Measurements from ENCODE around the gene TADA3. TPM values are rescaled to one million over a fixed set of nuclear protein-coding genes. Genes with fewer than 3 reads are reported as not detected.
A peak's percentile ranks its signal among the peaks of the same experiment; 100 is the strongest.

TADA3 gene
- total RNA-seq, 2 experiments from 2014 or later: 51.6 to 58.5 TPM

DNA sequence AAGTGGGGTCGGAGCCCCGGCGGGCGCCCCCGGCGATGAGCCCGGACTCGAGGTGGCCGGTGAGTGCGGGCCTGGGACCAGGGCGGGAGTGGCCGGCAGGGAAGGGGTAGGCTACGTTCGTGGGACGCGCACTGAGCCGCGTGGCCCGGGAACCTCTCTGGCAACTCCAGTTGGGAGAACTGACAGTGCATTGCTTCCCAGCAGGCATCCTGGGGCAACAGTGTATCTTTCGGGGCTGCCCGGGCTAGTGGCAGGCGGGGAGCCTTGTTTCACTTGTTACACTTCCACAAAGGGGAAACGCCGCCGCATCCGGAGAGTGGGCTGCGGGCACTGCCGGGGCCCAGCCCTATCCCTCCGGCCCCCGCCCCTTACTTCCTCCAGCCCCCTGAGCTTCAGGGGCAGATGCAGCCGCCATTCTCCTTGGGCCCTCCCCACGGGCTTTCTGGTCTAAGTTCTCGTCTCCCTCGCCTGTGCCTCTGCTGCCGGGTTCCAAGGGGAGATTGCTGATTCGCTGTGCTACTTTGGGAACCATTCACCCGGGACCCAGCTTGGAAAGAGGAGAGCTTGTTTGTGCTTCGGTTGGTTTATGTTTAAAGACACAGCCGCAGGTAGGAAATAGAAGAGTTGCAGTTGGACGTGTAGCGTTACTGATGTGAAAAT lies 60.1 kb downstream of the TADA3 start:
- no peak for TF ChIP-seq EZH2phosphoT487 (IDR thresholded peaks at IDR 0.05; ENCODE audit: borderline replicate concordance, low read depth, low read length)
- TF ChIP-seq, protein P1, sequence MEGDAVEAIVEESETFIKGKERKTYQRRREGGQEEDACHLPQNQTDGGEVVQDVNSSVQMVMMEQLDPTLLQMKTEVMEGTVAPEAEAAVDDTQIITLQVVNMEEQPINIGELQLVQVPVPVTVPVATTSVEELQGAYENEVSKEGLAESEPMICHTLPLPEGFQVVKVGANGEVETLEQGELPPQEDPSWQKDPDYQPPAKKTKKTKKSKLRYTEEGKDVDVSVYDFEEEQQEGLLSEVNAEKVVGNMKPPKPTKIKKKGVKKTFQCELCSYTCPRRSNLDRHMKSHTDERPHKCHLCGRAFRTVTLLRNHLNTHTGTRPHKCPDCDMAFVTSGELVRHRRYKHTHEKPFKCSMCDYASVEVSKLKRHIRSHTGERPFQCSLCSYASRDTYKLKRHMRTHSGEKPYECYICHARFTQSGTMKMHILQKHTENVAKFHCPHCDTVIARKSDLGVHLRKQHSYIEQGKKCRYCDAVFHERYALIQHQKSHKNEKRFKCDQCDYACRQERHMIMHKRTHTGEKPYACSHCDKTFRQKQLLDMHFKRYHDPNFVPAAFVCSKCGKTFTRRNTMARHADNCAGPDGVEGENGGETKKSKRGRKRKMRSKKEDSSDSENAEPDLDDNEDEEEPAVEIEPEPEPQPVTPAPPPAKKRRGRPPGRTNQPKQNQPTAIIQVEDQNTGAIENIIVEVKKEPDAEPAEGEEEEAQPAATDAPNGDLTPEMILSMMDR (conservative IDR thresholded peaks at IDR 0.05; ENCODE audit: low read length): no peak
- peak overlapping the region; percentile 60 for H3K27ac ChIP-seq (ENCODE audit: low read depth, low read length, poor library complexity, severe bottlenecking)
- ChIA-PET CTCF (ENCODE audit: unreplicated experiment) (interaction anchor here (1.2 kb wide), 1 partner anchor 13 kb away, joined by 4 read pairs; no protein-coding TSS in a partner anchor), POLR2A (interaction anchor here (0.5 to 2.4 kb wide), 9 partner anchors 10 to 25 kb away, joined by 4 to 16 read pairs (median 5); partner anchors contain the start of gene OGG1)
- H3K4me3 ChIP-seq (ENCODE audit: low read depth, low read length, poor library complexity, severe bottlenecking): peak overlapping the region; percentile 96
- H3K36me3 ChIP-seq (ENCODE audit: insufficient read depth, low read length): peaks cover 40% of the 10 kb centered on the region
- H3K4me2 ChIP-seq (ENCODE audit: low read length): peak overlapping the region; percentile 88
- peaks cover 23% of the 10 kb centered on the region for H3K79me2 ChIP-seq (ENCODE audit: insufficient read depth, low read depth, low read length)
- H3K9me3 ChIP-seq (ENCODE audit: low read length): no peaks in the 10 kb centered on the region
- H3K4me1 ChIP-seq (ENCODE audit: insufficient read depth, low read length, poor library complexity, severe bottlenecking): peaks cover 22% of the 10 kb centered on the region
- peak overlapping the region; percentile 39; the same call in 1 of the 2 replicates for H2AFZ ChIP-seq (ENCODE audit: low read length)
- intact Hi-C loops (cut with micrococcal nuclease; ENCODE audit: unreplicated experiment): loop anchor here (5.0 kb wide), 1 partner anchor 335 kb away; the partner anchor contains the start of gene SETD5
- no peaks in the 10 kb centered on the region for H3K9me2 ChIP-seq (ENCODE audit: insufficient read depth, low read length)
- DNase-seq (ENCODE audit: low spot score): peak; percentile 19
- BruUV-seq (replicated peaks): no TSS peak
- peaks cover 17% of the 10 kb centered on the region; the same call in 1 of the 2 replicates for H4K20me1 ChIP-seq (ENCODE audit: insufficient read depth, low read length)

DNA sequence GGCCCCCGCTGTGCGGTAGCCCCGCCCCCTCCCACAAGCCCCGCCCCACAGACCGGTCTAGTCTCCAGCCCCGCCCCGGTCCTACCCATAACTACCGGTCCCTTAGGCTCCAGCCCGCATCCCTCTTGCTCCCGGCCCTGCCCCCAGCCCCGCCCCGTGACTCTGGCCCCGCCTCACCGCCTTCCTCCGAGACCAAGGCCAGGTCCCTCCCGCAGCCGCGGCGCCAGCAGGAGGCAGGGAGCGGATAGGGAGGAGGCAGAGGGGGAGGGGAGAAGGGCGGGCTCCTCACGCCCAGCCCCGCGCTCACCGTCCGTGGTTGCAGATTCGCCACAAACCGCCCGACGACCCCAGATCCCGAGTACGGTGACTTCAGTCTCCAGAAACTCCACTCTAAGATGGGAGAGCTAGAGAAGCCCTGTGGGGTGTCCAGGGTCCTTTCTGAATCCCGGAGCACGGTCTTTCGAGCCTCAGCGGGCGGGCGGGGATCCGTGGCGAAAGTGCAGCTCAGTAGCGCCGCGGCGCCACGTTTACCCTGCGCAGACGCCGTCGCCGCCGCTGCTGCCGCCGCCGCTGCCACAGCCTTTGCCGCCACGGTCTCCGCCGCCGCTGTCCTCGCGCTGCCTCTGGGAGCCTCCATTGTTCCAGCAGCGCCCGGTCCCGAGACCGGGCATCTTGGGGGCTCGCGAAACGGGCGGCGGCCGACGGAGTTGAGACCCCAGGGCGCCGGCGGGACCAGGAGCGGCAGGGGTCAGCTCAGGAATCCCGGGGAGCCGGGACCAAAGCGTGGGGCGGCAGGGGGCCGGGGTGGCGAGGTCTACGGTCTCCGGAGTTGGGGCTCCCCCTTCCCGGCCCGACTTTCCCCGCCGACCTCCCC lies 60.8 kb downstream of the TADA3 start, which contains the start of gene BRPF1:
Gene BRPF1 (plus strand): TSS at position 530 of the 874 bp plus-strand sequence. CDS start 2,406 bp downstream, outside the sequence.
- no TSS peak for BruUV-seq (replicated peaks)
- peak; percentile 98 for DNase-seq (ENCODE audit: low spot score)
- H4K20me1 ChIP-seq (ENCODE audit: insufficient read depth, low read length): peaks cover 14% of the 10 kb centered on the region; the same call in 1 of the 2 replicates
- peak within 1 kb of the TSS; percentile 60 for H3K27ac ChIP-seq (ENCODE audit: low read depth, low read length, poor library complexity, severe bottlenecking)
- no peaks in the 10 kb centered on the region for H3K9me3 ChIP-seq (ENCODE audit: low read length)
- H3K79me2 ChIP-seq (ENCODE audit: insufficient read depth, low read depth, low read length): peaks cover 23% of the 10 kb centered on the region
- peak within 1 kb of the TSS; percentile 88; the same call in 1 of the 2 replicates for H2AFZ ChIP-seq (ENCODE audit: low read length)
- peaks cover 28% of the 10 kb centered on the region for H3K4me1 ChIP-seq (ENCODE audit: insufficient read depth, low read length, poor library complexity, severe bottlenecking)
- intact Hi-C loops (cut with micrococcal nuclease; ENCODE audit: unreplicated experiment): loop anchor here (1.0 to 5.0 kb wide), 4 partner anchors 19 to 334 kb away; partner anchors contain the start of genes ARPC4, MTMR14, SETD5 and TADA3
- CTCF ChIA-PET (ENCODE audit: unreplicated experiment): interaction anchor here (0.7 kb wide), 1 partner anchor 228 kb away, joined by 4 read pairs; no protein-coding TSS in a partner anchor
- peak within 1 kb of the TSS; percentile 88 for H3K4me2 ChIP-seq (ENCODE audit: low read length)
- peak within 1 kb of the TSS; percentile 96 for H3K4me3 ChIP-seq (ENCODE audit: low read depth, low read length, poor library complexity, severe bottlenecking)
- peaks cover 33% of the 10 kb centered on the region for H3K36me3 ChIP-seq (ENCODE audit: insufficient read depth, low read length)
- POLR2A ChIA-PET: interaction anchor here (0.5 to 2.4 kb wide), 6 partner anchors 10 to 516 kb away, joined by 3 to 16 read pairs (median 6); partner anchors contain the start of genes ARPC4, OGG1 and TADA3
- TF ChIP-seq, protein P1 (conservative IDR thresholded peaks at IDR 0.05; ENCODE audit: low read length): no peak
- TF ChIP-seq EZH2phosphoT487 (IDR thresholded peaks at IDR 0.05; ENCODE audit: borderline replicate concordance, low read depth, low read length): no peak
- no peaks in the 10 kb centered on the region for H3K9me2 ChIP-seq (ENCODE audit: insufficient read depth, low read length)
